ENCODE data around the gene ZNF385B. TPM values are rescaled to one million over a fixed set of nuclear protein-coding genes. Genes with fewer than 3 reads are reported as not detected.

Gene ZNF385B
- total and polyA plus RNA-seq, 2 donors (not counting 1 experiment from before 2014, with no cell fraction given): not detected

- Mint-ChIP-seq H3K9me3 (ENCODE audit: insufficient read depth) (no peaks in the 10 kb centered on the region), H3K27me3 (no peaks in the 10 kb centered on the region), H3K4me1 (no peaks in the 10 kb centered on the region), H3K27ac (no peak overlapping the region), H3K4me3 (no peak overlapping the region)
- H3K4me1 ChIP-seq (ENCODE audit: control insufficient read depth in 2 of 2, insufficient read depth in 2 of 2, low read length in 2 of 2): no peaks in the 10 kb centered on the region
- no peak overlapping the region for H3K9ac ChIP-seq (ENCODE audit: low read length)
- WGBS (ENCODE audit: insufficient coverage): 100% methylated on average over 2 of the region's 3 CpGs
- no peak overlapping the region for H2AFZ ChIP-seq (ENCODE audit: insufficient read depth, low read depth, low read length, poor library complexity, severe bottlenecking)
- ChIA-PET POLR2A (no interaction called here), CTCF (no interaction called here)
- no peak overlapping the region for H3K4me3 ChIP-seq (ENCODE audit: control extremely low read depth in 1 of 5, extremely low read depth in 1 of 5, insufficient read depth in 1 of 5, low read depth in 2 of 5, low read length in 4 of 5)
- TF ChIP-seq CTCF (IDR thresholded peaks at IDR 0.05) (no peak), EZH2 (IDR thresholded peaks at IDR 0.05; ENCODE audit: borderline replicate concordance, insufficient read depth, low read depth, low read length, poor library complexity, severe bottlenecking) (no peak)
- no peaks in the 10 kb centered on the region for H4K20me1 ChIP-seq (ENCODE audit: control insufficient read depth, insufficient read depth, low read length, poor library complexity, severe bottlenecking)
- no peaks in the 10 kb centered on the region for H3K27me3 ChIP-seq (replicated peaks in 1 of 4; ENCODE audit: control extremely low read depth in 1 of 4, control insufficient read depth in 3 of 4, insufficient read depth in 4 of 4, low read length in 3 of 4)
- no peak for ATAC-seq (ENCODE audit: low read depth)
- no peak overlapping the region for H3K4me2 ChIP-seq (replicated peaks; ENCODE audit: low read depth, low read length, poor library complexity, severe bottlenecking)
- H3K36me3 ChIP-seq (replicated peaks in 1 of 2; ENCODE audit: control extremely low read depth in 1 of 2, control insufficient read depth in 1 of 2, extremely low read depth in 1 of 2, insufficient read depth in 2 of 2, low read length in 1 of 2): no peaks in the 10 kb centered on the region
- H3K27ac ChIP-seq (ENCODE audit: low read length in 2 of 2): no peak overlapping the region
- no peak for DNase-seq
- H3K9me3 ChIP-seq (ENCODE audit: control extremely low read depth in 1 of 3, control insufficient read depth in 2 of 3, insufficient read depth in 1 of 3, low read length in 2 of 3): peaks cover 0 to 2% (median 0%) of the 10 kb centered on the region in 3 donors
- intact Hi-C loops (cut with micrococcal nuclease): no loop called here
- no peaks in the 10 kb centered on the region for H3K79me2 ChIP-seq (ENCODE audit: control insufficient read depth, insufficient read depth, low read length)
Observed at GRCh38 chr2:179790235-179791217, 70.9 kb downstream of the ZNF385B start.

GRCh38 chr2:179788104-179788503 is 73.3 kb downstream of the ZNF385B start:
- Histone ChIP-seq H3K36me3 (replicated peaks in 1 of 2; ENCODE audit: control extremely low read depth in 1 of 2, control insufficient read depth in 1 of 2, extremely low read depth in 1 of 2, insufficient read depth in 2 of 2, low read length in 1 of 2) (no peaks in the 10 kb centered on the region), H3K27me3 (replicated peaks in 1 of 4; ENCODE audit: control extremely low read depth in 1 of 4, control insufficient read depth in 3 of 4, insufficient read depth in 4 of 4, low read length in 3 of 4) (no peaks in the 10 kb centered on the region), H2AFZ (ENCODE audit: insufficient read depth, low read depth, low read length, poor library complexity, severe bottlenecking) (no peak overlapping the region), H3K27ac (ENCODE audit: low read length in 2 of 2) (no peak overlapping the region), H3K4me3 (ENCODE audit: control extremely low read depth in 1 of 5, extremely low read depth in 1 of 5, insufficient read depth in 1 of 5, low read depth in 2 of 5, low read length in 4 of 5) (no peak overlapping the region), H3K79me2 (ENCODE audit: control insufficient read depth, insufficient read depth, low read length) (no peaks in the 10 kb centered on the region), H3K4me1 (ENCODE audit: control insufficient read depth in 2 of 2, insufficient read depth in 2 of 2, low read length in 2 of 2) (no peaks in the 10 kb centered on the region), H3K4me2 (replicated peaks; ENCODE audit: low read depth, low read length, poor library complexity, severe bottlenecking) (no peak overlapping the region), H3K9me3 (ENCODE audit: control extremely low read depth in 1 of 3, control insufficient read depth in 2 of 3, insufficient read depth in 1 of 3, low read length in 2 of 3) (peaks cover 0 to under 1% (median 0%) of the 10 kb centered on the region in 3 donors), H4K20me1 (ENCODE audit: control insufficient read depth, insufficient read depth, low read length, poor library complexity, severe bottlenecking) (no peaks in the 10 kb centered on the region), H3K9ac (ENCODE audit: low read length) (no peak overlapping the region)
- ATAC-seq (ENCODE audit: low read depth) (no peak), DNase-seq (no peak)
- WGBS (ENCODE audit: insufficient coverage): no CpG with 5 or more reads among the region's 3 CpGs
- intact Hi-C loops (cut with micrococcal nuclease): no loop called here
- ChIA-PET POLR2A (no interaction called here), CTCF (no interaction called here)
- H3K27me3 Mint-ChIP-seq: peaks cover 2% of the 10 kb centered on the region
- TF ChIP-seq CTCF (IDR thresholded peaks at IDR 0.05): no peak
- no peak for TF ChIP-seq EZH2 (IDR thresholded peaks at IDR 0.05; ENCODE audit: borderline replicate concordance, insufficient read depth, low read depth, low read length, poor library complexity, severe bottlenecking)
- H3K4me3 Mint-ChIP-seq: no peak overlapping the region
- H3K9me3 Mint-ChIP-seq (ENCODE audit: insufficient read depth): no peaks in the 10 kb centered on the region
- H3K4me1 Mint-ChIP-seq: no peaks in the 10 kb centered on the region
- no peak overlapping the region for H3K27ac Mint-ChIP-seq

Measured in B cell (primary cell).